ENCODE results near the gene EHMT1. TPM values are rescaled to one million over a fixed set of nuclear protein-coding genes. Genes with fewer than 3 reads are reported as not detected.
A peak's percentile ranks its signal among the peaks of the same experiment; 100 is the strongest.

EHMT1 gene
- total and polyA plus RNA-seq, 4 experiments from 2014 or later: 6.7 to 118 (median 67.5) TPM

GRCh38 chr9:137764171-137764671, 145.4 kb downstream of the EHMT1 start:
- H3K27me3 ChIP-seq (ENCODE audit: insufficient read depth, low read length): no peaks in the 10 kb centered on the region
- ChIA-PET CTCF (ENCODE audit: partially characterized antibody) (interaction anchor here (1.0 kb wide), 1 partner anchor 91 kb away, joined by 3 read pairs; no protein-coding TSS in a partner anchor), POLR2A (ENCODE audit: partially characterized antibody) (no interaction called here)
- peaks cover 24% of the 10 kb centered on the region for H3K4me1 ChIP-seq (ENCODE audit: insufficient read depth, low read length)
- no peak overlapping the region for H3K4me3 ChIP-seq (ENCODE audit: low read length in 2 of 2)
- peak overlapping the region; percentile 7 to 72 (median 47) for H3K27ac Mint-ChIP-seq
- no peaks in the 10 kb centered on the region for H3K9me3 ChIP-seq (ENCODE audit: control insufficient read depth in 1 of 2, low read length in 2 of 2)
- peaks cover 15% of the 10 kb centered on the region for H3K36me3 ChIP-seq (ENCODE audit: insufficient read depth, low read length)
- peak overlapping the region in 1 of 8 donors; percentile 1 for H3K4me3 Mint-ChIP-seq
- peaks cover 16 to 35% (median 24%) of the 10 kb centered on the region in 4 donors for H3K4me1 Mint-ChIP-seq
- H3K27ac ChIP-seq (ENCODE audit: low read depth, low read length): no peak overlapping the region
- H3K36me3 Mint-ChIP-seq: peaks cover 55 to 67% of the 10 kb centered on the region in 2 donors
- no peaks in the 10 kb centered on the region for H3K9me3 Mint-ChIP-seq
- no peak for DNase-seq
- intact Hi-C loops (cut with micrococcal nuclease): no loop called here
- no peaks in the 10 kb centered on the region for H3K27me3 Mint-ChIP-seq

GRCh38 chr9:137764981-137765380, 146.2 kb downstream of the EHMT1 start:
- ChIA-PET POLR2A (ENCODE audit: partially characterized antibody) (no interaction called here), CTCF (ENCODE audit: partially characterized antibody) (interaction anchor here (1.0 kb wide), 1 partner anchor 92 kb away, joined by 3 read pairs; no protein-coding TSS in a partner anchor)
- no peak overlapping the region for H3K4me3 Mint-ChIP-seq
- Histone ChIP-seq H3K9me3 (ENCODE audit: control insufficient read depth in 1 of 2, low read length in 2 of 2) (no peaks in the 10 kb centered on the region), H3K27ac (ENCODE audit: low read depth, low read length) (no peak overlapping the region), H3K27me3 (ENCODE audit: insufficient read depth, low read length) (no peaks in the 10 kb centered on the region), H3K4me1 (ENCODE audit: insufficient read depth, low read length) (peaks cover 22% of the 10 kb centered on the region), H3K36me3 (ENCODE audit: insufficient read depth, low read length) (peaks cover 15% of the 10 kb centered on the region), H3K4me3 (ENCODE audit: low read length in 2 of 2) (no peak overlapping the region)
- intact Hi-C loops (cut with micrococcal nuclease): no loop called here
- no peak overlapping the region for H3K27ac Mint-ChIP-seq
- H3K27me3 Mint-ChIP-seq: no peaks in the 10 kb centered on the region
- DNase-seq: no peak
- H3K9me3 Mint-ChIP-seq: peaks cover 0 to 4% (median 0%) of the 10 kb centered on the region in 8 donors
- peaks cover 55 to 66% of the 10 kb centered on the region in 2 donors for H3K36me3 Mint-ChIP-seq
- H3K4me1 Mint-ChIP-seq: peaks cover 9 to 27% (median 19%) of the 10 kb centered on the region in 4 donors

GRCh38 chr9:137765536-137765935, 146.7 kb downstream of the EHMT1 start:
- Histone ChIP-seq H3K27ac (ENCODE audit: low read depth, low read length) (no peak overlapping the region), H3K9me3 (ENCODE audit: control insufficient read depth in 1 of 2, low read length in 2 of 2) (no peaks in the 10 kb centered on the region), H3K4me1 (ENCODE audit: insufficient read depth, low read length) (peaks cover 17% of the 10 kb centered on the region), H3K27me3 (ENCODE audit: insufficient read depth, low read length) (no peaks in the 10 kb centered on the region), H3K4me3 (ENCODE audit: low read length in 2 of 2) (no peak overlapping the region), H3K36me3 (ENCODE audit: insufficient read depth, low read length) (peaks cover 21% of the 10 kb centered on the region)
- no peak for DNase-seq
- Mint-ChIP-seq H3K27ac (peak overlapping the region in 1 of 7 donors; percentile 64), H3K4me1 (peaks cover 7 to 24% (median 19%) of the 10 kb centered on the region in 4 donors), H3K4me3 (no peak overlapping the region), H3K9me3 (peaks cover 0 to 5% (median 2%) of the 10 kb centered on the region in 8 donors), H3K36me3 (peaks cover 61 to 67% of the 10 kb centered on the region in 2 donors), H3K27me3 (no peaks in the 10 kb centered on the region)
- ChIA-PET POLR2A (ENCODE audit: partially characterized antibody) (no interaction called here), CTCF (ENCODE audit: partially characterized antibody) (no interaction called here)
- intact Hi-C loops (cut with micrococcal nuclease): no loop called here

GRCh38 chr9:137771580-137771979, 152.8 kb downstream of the EHMT1 start:
- Histone ChIP-seq H3K27ac (ENCODE audit: low read depth, low read length) (no peak overlapping the region), H3K4me1 (ENCODE audit: insufficient read depth, low read length) (no peaks in the 10 kb centered on the region), H3K4me3 (ENCODE audit: low read length in 2 of 2) (no peak overlapping the region), H3K9me3 (ENCODE audit: control insufficient read depth in 1 of 2, low read length in 2 of 2) (no peaks in the 10 kb centered on the region), H3K36me3 (ENCODE audit: insufficient read depth, low read length) (peaks cover 30% of the 10 kb centered on the region), H3K27me3 (ENCODE audit: insufficient read depth, low read length) (no peaks in the 10 kb centered on the region)
- ChIA-PET POLR2A (ENCODE audit: partially characterized antibody) (no interaction called here), CTCF (ENCODE audit: partially characterized antibody) (interaction anchor here (1.4 kb wide), 1 partner anchor 98 kb away, joined by 5 read pairs; no protein-coding TSS in a partner anchor)
- Mint-ChIP-seq H3K27ac (peak overlapping the region in 2 of 7 donors; percentile 47 to 56), H3K27me3 (no peaks in the 10 kb centered on the region), H3K36me3 (peaks cover 54 to 56% of the 10 kb centered on the region in 2 donors), H3K9me3 (peaks cover 0 to 6% (median 2%) of the 10 kb centered on the region in 8 donors), H3K4me1 (peaks cover 3 to 14% (median 7%) of the 10 kb centered on the region in 4 donors), H3K4me3 (no peak overlapping the region)
- intact Hi-C loops (cut with micrococcal nuclease): loop anchor here (10.0 kb wide), 1 partner anchor 97 kb away; no protein-coding TSS in a partner anchor
- DNase-seq: no peak

- no peak overlapping the region for H3K4me3 ChIP-seq (ENCODE audit: low read length in 2 of 2)
- intact Hi-C loops (cut with micrococcal nuclease): loop anchor here (10.0 kb wide), 1 partner anchor 98 kb away; no protein-coding TSS in a partner anchor
- Mint-ChIP-seq H3K36me3 (peaks cover 56 to 58% of the 10 kb centered on the region in 2 donors), H3K9me3 (peaks cover 0 to 6% (median 2%) of the 10 kb centered on the region in 8 donors), H3K4me3 (no peak overlapping the region), H3K27ac (peak overlapping the region in 2 of 7 donors; percentile 24 to 25), H3K27me3 (no peaks in the 10 kb centered on the region), H3K4me1 (peaks cover 3 to 13% (median 7%) of the 10 kb centered on the region in 4 donors)
- ChIA-PET CTCF (ENCODE audit: partially characterized antibody) (interaction anchor here (1.4 kb wide), 1 partner anchor 99 kb away, joined by 5 read pairs; no protein-coding TSS in a partner anchor), POLR2A (ENCODE audit: partially characterized antibody) (no interaction called here)
- H3K27ac ChIP-seq (ENCODE audit: low read depth, low read length): no peak overlapping the region
- DNase-seq: no peak
- no peaks in the 10 kb centered on the region for H3K4me1 ChIP-seq (ENCODE audit: insufficient read depth, low read length)
- H3K27me3 ChIP-seq (ENCODE audit: insufficient read depth, low read length): no peaks in the 10 kb centered on the region
- H3K36me3 ChIP-seq (ENCODE audit: insufficient read depth, low read length): peaks cover 38% of the 10 kb centered on the region
- H3K9me3 ChIP-seq (ENCODE audit: control insufficient read depth in 1 of 2, low read length in 2 of 2): no peaks in the 10 kb centered on the region
Observed at GRCh38 chr9:137772281-137772873, 153.6 kb downstream of the EHMT1 start.

GRCh38 chr9:137774775-137775386, 156.1 kb downstream of the EHMT1 start:
- Histone ChIP-seq H3K9me3 (ENCODE audit: control insufficient read depth in 1 of 2, low read length in 2 of 2) (no peaks in the 10 kb centered on the region), H3K36me3 (ENCODE audit: insufficient read depth, low read length) (peaks cover 62% of the 10 kb centered on the region), H3K27me3 (ENCODE audit: insufficient read depth, low read length) (no peaks in the 10 kb centered on the region), H3K4me3 (ENCODE audit: low read length in 2 of 2) (no peak overlapping the region), H3K27ac (ENCODE audit: low read depth, low read length) (no peak overlapping the region), H3K4me1 (ENCODE audit: insufficient read depth, low read length) (no peaks in the 10 kb centered on the region)
- CTCF ChIA-PET (ENCODE audit: partially characterized antibody): no interaction called here
- no peak overlapping the region for H3K4me3 Mint-ChIP-seq
- peaks cover 3 to 11% (median 7%) of the 10 kb centered on the region in 4 donors for H3K4me1 Mint-ChIP-seq
- H3K27me3 Mint-ChIP-seq: no peaks in the 10 kb centered on the region
- no peak for DNase-seq
- H3K9me3 Mint-ChIP-seq: peaks cover 0 to 6% (median 1%) of the 10 kb centered on the region in 8 donors
- intact Hi-C loops (cut with micrococcal nuclease): loop anchor here (10.0 kb wide), 1 partner anchor 100 kb away; no protein-coding TSS in a partner anchor
- peak overlapping the region in 1 of 7 donors; percentile 47 for H3K27ac Mint-ChIP-seq
- POLR2A ChIA-PET (ENCODE audit: partially characterized antibody): no interaction called here
- peaks cover 54 to 56% of the 10 kb centered on the region in 2 donors for H3K36me3 Mint-ChIP-seq

Measured in CD4-positive, alpha-beta memory T cell (primary cell).